Endothelial cell of umbilical vein (primary cell): ENCODE results near the gene SH3RF1. TPM values are rescaled to one million over a fixed set of nuclear protein-coding genes. Genes with fewer than 3 reads are reported as not detected.

Experiments used
- BruUV-seq: library from RNA; stranded (reverse); fragments of 400-500 nt; replicated peaks from 2 replicates; lab custom pipeline; 2021; lab: Mats Ljungman, UMichigan
- CTCF ChIA-PET: fragments of 300-600, 350-600 bp; sonication (Branson Sonifier 250); formaldehyde crosslinking; loops from one replicate; lab custom pipeline; 2021; ENCODE audit warnings: antibody characterized with exemption, inconsistent platforms; lab: Charles Lee
- POLR2A ChIA-PET: fragments of 300-600, 350-600 bp; sonication (Branson Sonifier 250); formaldehyde crosslinking; loops from one replicate; lab custom pipeline; 2021; ENCODE audit warnings: antibody characterized with exemption, inconsistent platforms; lab: Charles Lee
- DNase-seq: peaks from one replicate; pipeline ENCODE4 v3.0.0-alpha.2; 2011; ENCODE audit warnings: low read depth, low spot score
- FAIRE-seq: peaks from 2 replicates; lab custom pipeline; 2011; peaks lifted over from hg19 to GRCh38; lab: Jason Lieb, UNC
- H2AFZ ChIP-seq: 2 replicates; pipeline ENCODE4 v1.6.0; 2012; ENCODE audit warnings: low read depth, low read length, control low read depth, inconsistent platforms
- H3K27ac ChIP-seq: 2 replicates; pipeline ENCODE4 v1.5.1; 2011; ENCODE audit warnings: low read depth, mild to moderate bottlenecking, control low read depth, low read length, moderate library complexity; ENCODE audit not compliant: insufficient read depth
- H3K27me3 ChIP-seq, 2 experiments: 2 replicates each; pipeline versions ENCODE4 v1.6.0 to v1.6.1; 2011; ENCODE audit warnings: low read length in 2 of 2, mixed read lengths in 1 of 2; ENCODE audit not compliant: control insufficient read depth in 2 of 2, insufficient read depth in 2 of 2
- H3K36me3 ChIP-seq, 2 experiments: 2 replicates in 1 of 2; 3 replicates in 1 of 2; pipeline ENCODE4 v1.5.1; 2011; ENCODE audit warnings: low read length in 2 of 2, mild to moderate bottlenecking in 1 of 2, moderate library complexity in 1 of 2; ENCODE audit not compliant: control insufficient read depth in 2 of 2, insufficient read depth in 2 of 2; ENCODE audit errors: extremely low read depth in 1 of 2
- H3K4me1 ChIP-seq: 3 replicates; pipeline ENCODE4 v1.5.1; 2011; ENCODE audit warnings: mild to moderate bottlenecking, low read length; ENCODE audit not compliant: control insufficient read depth, insufficient read depth; ENCODE audit errors: extremely low read depth
- H3K4me2 ChIP-seq: 2 replicates; pipeline ENCODE4 v1.6.1; 2011; ENCODE audit warnings: low read length, control low read depth, mixed read lengths; ENCODE audit not compliant: insufficient read depth
- H3K4me3 ChIP-seq, 3 experiments: fragments of 200-600 bp in 1 of 3; sonication (generic), shearing (Covaris generic) in 1 of 3; replicated peaks in 1 of 3; 2 replicates each; pipeline ENCODE4 v1.5.1; 2011 to 2016; ENCODE audit warnings: control low read depth in 3 of 3, low read length in 3 of 3, mild to moderate bottlenecking in 2 of 3, inconsistent platforms in 1 of 3, low read depth in 1 of 3, moderate library complexity in 1 of 3; ENCODE audit not compliant: insufficient read depth in 1 of 3
- H3K79me2 ChIP-seq: 2 replicates; pipeline ENCODE4 v1.6.0; 2012; ENCODE audit warnings: low read length, inconsistent platforms; ENCODE audit not compliant: control insufficient read depth, insufficient read depth
- H3K9ac ChIP-seq: replicated peaks from 2 replicates; pipeline ENCODE3; 2011; ENCODE audit warnings: low read length, control low read depth; ENCODE audit not compliant: insufficient read depth; ENCODE audit errors: extremely low read depth
- H3K9me1 ChIP-seq: replicated peaks from 3 replicates; pipeline ENCODE4 v1.6.0; 2011; ENCODE audit warnings: mild to moderate bottlenecking, low read length; ENCODE audit not compliant: control insufficient read depth, insufficient read depth; ENCODE audit errors: extremely low read depth
- H3K9me3 ChIP-seq: replicated peaks from 2 replicates; pipeline ENCODE4 v1.5.1; 2012; ENCODE audit warnings: low read length, inconsistent platforms; ENCODE audit not compliant: control insufficient read depth, insufficient read depth
- H4K20me1 ChIP-seq: replicated peaks from 2 replicates; pipeline ENCODE3; 2011; ENCODE audit warnings: mild to moderate bottlenecking, low read length; ENCODE audit not compliant: control insufficient read depth, insufficient read depth; ENCODE audit errors: extremely low read depth
- CTCF ChIP-seq, 2 donors: IDR thresholded peaks; 1 replicate in 1 of 2; 2 replicates in 1 of 2; pipeline ENCODE4 v1.5.1; 2011; ENCODE audit warnings: low read length in 2 of 2, mild to moderate bottlenecking in 2 of 2, moderate library complexity in 2 of 2, control low read depth in 1 of 2, inconsistent platforms in 1 of 2, low read depth in 1 of 2; ENCODE audit not compliant: insufficient read depth in 1 of 2; ENCODE audit errors: extremely low read depth in 1 of 2
- EZH2 ChIP-seq: IDR thresholded peaks from 2 replicates; pipeline ENCODE4 v1.6.1; 2012; ENCODE audit warnings: borderline replicate concordance, low read depth, mild to moderate bottlenecking, moderate library complexity, low read length, inconsistent platforms; ENCODE audit not compliant: severe bottlenecking
- FOS ChIP-seq: IDR thresholded peaks from 2 replicates; pipeline ENCODE4 v1.6.1; 2011; ENCODE audit warnings: mild to moderate bottlenecking, low read length, moderate library complexity, borderline replicate concordance; ENCODE audit not compliant: insufficient read depth
- GATA2 ChIP-seq: IDR thresholded peaks from 2 replicates; pipeline ENCODE4 v1.7.0; 2011; ENCODE audit warnings: low read depth, mild to moderate bottlenecking, moderate library complexity, mixed read lengths, low read length; ENCODE audit not compliant: insufficient read length, insufficient read depth
- JUN ChIP-seq: IDR thresholded peaks from 2 replicates; pipeline ENCODE4 v1.6.1; 2011; ENCODE audit warnings: borderline replicate concordance, low read depth; ENCODE audit not compliant: insufficient read length, insufficient read depth
- MAX ChIP-seq: IDR thresholded peaks from 2 replicates; pipeline ENCODE4 v1.6.1; 2011; ENCODE audit not compliant: insufficient read depth, insufficient read length
- MYC ChIP-seq: IDR thresholded peaks from one replicate; pipeline ENCODE4 v1.6.1; 2011; ENCODE audit warnings: mild to moderate bottlenecking, low read depth, low read length
- POLR2A ChIP-seq: IDR thresholded peaks from 2 replicates; pipeline ENCODE4 v1.6.1; 2012; ENCODE audit warnings: low read depth, mild to moderate bottlenecking, control low read depth, low read length
- POLR2AphosphoS5 ChIP-seq: IDR thresholded peaks from 2 replicates; pipeline ENCODE4 v1.6.1; 2012; ENCODE audit warnings: low read depth, mild to moderate bottlenecking, control low read depth, low read length, moderate library complexity; ENCODE audit not compliant: insufficient read depth
- dilution Hi-C: fragments of 300-500 bp; cut with MboI; formaldehyde crosslinking; loops from one replicate; pipeline ENCODE4 v1.15.0; 2019; ENCODE audit warnings: low sequenced_read_pairs; ENCODE audit not compliant: extremely low pct_ligation_motif_present
- intact Hi-C: fragments of 100-400 bp; cut with micrococcal nuclease; formaldehyde crosslinking; loops from one replicate; pipeline ENCODE4 v1.10.0; 2022
- polyA plus RNA-seq, 4 experiments: library from polyadenylated mRNA; depleted of rRNA in 3 of 4; stranded (reverse) in 3 of 4; unstranded in 1 of 4; fragments of >200 nt; gene quantifications; 2 replicates each; pipeline versions ENCODE4 v1.2.1 to v1.2.3, GENCODE V29; 2011 to 2012; ENCODE audit warnings: missing spikeins in 1 of 4
- total RNA-seq: library from RNA; stranded (reverse); gene quantifications from 2 replicates; pipeline ENCODE4 v1.2.3, GENCODE V29; 2021

The SH3RF1 gene
- total and polyA plus RNA-seq, 2 donors (not counting 3 experiments of a cell fraction or from before 2014, with no cell fraction given), result 16.2 to 24.9 TPM

- Histone ChIP-seq H3K79me2 (no peaks in the 10 kb centered on the region), H2AFZ (no peak overlapping the region), H3K4me3 (no peak overlapping the region), H3K36me3 (peaks cover 6 to 10% of the 10 kb centered on the region in 2 experiments), H3K4me1 (no peaks in the 10 kb centered on the region), H4K20me1 (no peaks in the 10 kb centered on the region), H3K4me2 (no peak overlapping the region), H3K27me3 (no peaks in the 10 kb centered on the region), H3K27ac (no peak overlapping the region), H3K9me1 (no peaks in the 10 kb centered on the region), H3K9ac (no peak overlapping the region), H3K9me3 (no peaks in the 10 kb centered on the region)
- ChIA-PET CTCF (no interaction called here), POLR2A (no interaction called here)
- dilution Hi-C loops (no loop called here), intact Hi-C loops (no loop called here)
- no TSS peak for BruUV-seq
- FAIRE-seq (no peak), DNase-seq (no peak)
- TF ChIP-seq MYC, result no peak
- TF ChIP-seq FOS, result no peak
- no peak for TF ChIP-seq EZH2
- TF ChIP-seq MAX, result no peak
- TF ChIP-seq POLR2A, result no peak
- no peak for TF ChIP-seq POLR2AphosphoS5
- no peak for TF ChIP-seq GATA2
- no peak for TF ChIP-seq CTCF (IDR thresholded peaks at IDR 0.05; ENCODE audit: extremely low read depth in 1 of 2, insufficient read depth in 1 of 2, low read depth in 1 of 2, low read length in 2 of 2)
- TF ChIP-seq JUN, result no peak
Observed at GRCh38 chr4:169090484-169091215, 180.1 kb downstream of the SH3RF1 start.
